ENCODE data around the gene HBG1.

Gene HBG1

DNA sequence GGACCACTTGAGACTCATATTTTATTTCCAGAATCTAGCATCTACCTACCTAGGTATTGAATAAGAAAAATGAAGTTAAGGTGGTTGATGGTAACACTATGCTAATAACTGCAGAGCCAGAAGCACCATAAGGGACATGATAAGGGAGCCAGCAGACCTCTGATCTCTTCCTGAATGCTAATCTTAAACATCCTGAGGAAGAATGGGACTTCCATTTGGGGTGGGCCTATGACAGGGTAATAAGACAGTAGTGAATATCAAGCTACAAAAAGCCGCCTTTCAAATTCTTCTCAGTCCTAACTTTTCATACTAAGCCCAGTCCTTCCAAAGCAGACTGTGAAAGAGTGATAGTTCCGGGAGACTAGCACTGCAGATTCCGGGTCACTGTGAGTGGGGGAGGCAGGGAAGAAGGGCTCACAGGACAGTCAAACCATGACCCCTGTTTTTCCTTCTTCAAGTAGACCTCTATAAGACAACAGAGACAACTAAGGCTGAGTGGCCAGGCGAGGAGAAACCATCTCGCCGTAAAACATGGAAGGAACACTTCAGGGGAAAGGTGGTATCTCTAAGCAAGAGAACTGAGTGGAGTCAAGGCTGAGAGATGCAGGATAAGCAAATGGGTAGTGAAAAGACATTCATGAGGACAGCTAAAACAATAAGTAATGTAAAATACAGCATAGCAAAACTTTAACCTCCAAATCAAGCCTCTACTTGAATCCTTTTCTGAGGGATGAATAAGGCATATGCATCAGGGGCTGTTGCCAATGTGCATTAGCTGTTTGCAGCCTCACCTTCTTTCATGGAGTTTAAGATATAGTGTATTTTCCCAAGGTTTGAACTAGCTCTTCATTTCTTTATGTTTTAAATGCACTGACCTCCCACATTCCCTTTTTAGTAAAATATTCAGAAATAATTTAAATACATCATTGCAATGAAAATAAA lies 24.8 kb downstream of the HBG1 start:
- DNase-seq, result no peak

DNA sequence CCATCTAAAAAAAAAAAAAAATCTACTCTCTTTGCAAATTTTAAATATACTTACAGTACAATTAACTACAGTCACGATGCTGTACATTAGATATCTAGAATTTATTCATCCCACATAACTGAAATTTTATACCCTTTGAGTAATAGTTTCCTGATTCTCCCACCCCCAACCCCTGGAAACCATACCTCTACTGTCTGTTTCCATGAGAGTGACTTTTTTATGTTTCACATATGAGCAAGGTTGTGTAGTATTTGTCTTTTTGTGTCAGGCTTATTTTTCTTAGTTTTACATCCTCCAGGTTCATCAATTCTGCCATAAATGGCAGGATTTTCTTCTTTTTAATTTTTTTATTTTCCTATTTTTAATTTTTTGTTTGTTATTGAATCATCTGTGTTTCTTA lies 26.0 kb downstream of the HBG1 start:
- no peak for DNase-seq

DNA sequence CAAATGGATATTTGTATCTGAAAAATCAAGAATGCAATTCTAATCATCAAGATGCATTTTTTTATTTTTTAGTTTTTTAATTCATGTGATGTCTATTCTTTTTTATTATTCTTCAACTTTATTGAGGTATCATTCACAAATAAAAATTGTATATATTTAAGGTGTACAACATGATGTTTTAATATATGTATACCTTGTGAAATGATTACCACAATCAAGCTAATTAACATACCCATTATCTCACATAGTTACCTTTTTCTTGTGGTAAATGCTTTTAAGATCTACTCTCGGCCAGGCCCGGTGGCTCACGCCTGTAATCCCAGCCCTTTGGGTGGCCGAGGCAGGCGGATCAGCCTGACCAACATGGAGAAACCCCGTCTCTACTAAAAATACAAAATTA lies 26.5 kb downstream of the HBG1 start:
- DNase-seq, result no peak

DNA sequence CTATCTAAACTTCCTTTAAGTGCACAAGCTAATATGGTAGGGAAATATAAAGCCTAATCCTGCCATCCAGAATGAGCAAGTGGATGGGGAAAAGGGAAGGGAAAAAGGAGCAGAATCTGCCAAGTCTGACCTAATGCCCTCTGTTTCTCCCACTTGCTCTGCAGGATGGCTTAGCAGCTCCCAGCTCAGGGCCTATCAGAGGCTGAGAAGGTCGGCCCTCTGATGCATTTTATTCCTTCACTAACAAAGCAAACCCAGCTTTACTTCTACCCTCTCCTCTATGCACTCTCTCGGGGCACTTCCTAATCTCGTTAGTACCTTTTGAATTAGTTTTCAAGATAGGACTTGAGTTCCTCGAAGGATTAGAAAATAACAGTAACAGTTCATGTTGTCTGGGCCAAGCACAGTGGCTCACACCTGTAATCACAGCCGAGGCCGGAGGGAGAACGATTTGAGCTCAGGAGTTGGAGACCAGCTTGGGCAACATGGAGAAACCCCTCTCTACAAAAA lies 39.2 kb downstream of the HBG1 start:
- no peak for DNase-seq

DNA sequence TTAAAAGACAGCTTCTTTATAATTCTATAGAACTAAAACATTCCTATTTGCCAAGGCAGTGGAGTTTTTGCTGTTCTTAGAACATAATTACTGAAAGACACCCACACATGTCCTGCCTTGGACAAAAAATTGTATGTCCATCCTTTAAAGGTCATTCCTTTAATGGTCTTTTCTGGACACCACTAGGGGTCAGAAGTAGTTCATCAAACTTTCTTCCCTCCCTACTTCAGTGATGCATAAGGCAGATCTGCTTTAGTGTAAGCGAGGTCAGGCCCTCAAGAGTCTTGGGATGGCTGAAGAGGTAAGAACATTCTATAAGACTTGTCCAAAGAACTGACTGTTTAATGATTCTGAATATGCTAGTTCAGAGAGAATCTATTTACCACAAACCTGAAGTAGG lies 44.9 kb downstream of the HBG1 start:
- DNase-seq, result no peak

DNA sequence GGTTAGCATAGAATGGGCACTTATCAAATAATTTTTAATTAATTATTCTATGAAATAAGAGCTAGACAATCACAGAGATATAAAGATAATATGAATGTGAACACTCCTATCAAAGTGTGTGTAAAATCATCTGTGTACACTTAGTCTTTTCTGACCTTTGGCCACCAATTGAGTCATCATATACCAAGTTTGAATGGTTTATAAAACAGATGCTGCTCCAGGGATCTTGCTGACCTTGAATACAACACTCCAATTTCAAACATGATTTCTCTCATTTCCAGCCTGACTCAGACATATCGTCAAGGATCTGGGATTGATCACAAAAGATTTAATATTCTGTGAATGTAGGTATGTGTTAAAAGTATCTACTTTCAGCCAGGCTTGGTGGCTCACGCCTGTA lies 46.3 kb downstream of the HBG1 start:
- DNase-seq, result no peak

DNA sequence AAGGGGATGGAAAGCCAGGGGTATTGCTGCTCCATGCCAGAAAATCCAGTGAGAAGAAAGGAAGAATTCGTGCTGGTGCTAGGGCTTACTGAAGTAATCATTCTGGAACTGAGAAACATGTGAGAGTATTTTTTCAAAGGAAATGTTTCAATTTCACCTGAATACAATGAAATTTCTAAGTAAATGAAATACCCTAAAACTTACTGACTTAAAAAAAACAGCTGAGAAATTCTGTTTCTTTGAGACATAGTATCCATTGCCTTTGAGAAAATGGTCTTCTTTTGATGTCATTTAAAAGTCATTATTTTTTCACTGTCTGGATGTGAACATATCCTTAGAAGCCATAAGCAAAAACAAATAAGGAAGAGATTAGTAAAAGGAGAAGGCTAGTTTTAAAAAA lies 49.1 kb downstream of the HBG1 start, which contains the start of gene OR51V1:
Gene OR51V1, minus strand, starts transcription at position 101 of the 400 bp plus-strand sequence. Its CDS starts 0 bp downstream, at position 101.
- no peak for DNase-seq

DNA sequence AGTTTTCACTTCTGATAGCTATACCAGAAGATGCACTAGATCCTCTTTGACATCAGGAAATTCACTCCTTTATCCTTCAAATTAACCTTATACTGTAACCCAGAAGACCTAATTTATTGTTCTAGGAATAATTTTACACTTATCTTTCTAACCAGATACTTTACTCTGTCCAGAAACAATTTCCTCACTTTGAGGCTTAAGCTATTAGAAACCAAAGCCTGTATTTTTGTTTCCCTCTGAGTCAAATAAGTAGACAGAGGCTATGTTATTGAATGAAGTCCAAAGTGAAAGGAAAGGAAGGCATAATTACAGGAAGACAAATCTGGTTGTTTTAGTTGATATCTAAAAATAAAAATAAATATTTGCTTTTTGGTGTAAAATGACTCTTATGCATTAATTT lies 51.4 kb downstream of the HBG1 start:
- no peak for DNase-seq
